ENCODE data around the gene OR5K3. TPM values are rescaled to one million over a fixed set of nuclear protein-coding genes. Genes with fewer than 3 reads are reported as not detected.
A peak's percentile ranks its signal among the peaks of the same experiment; 100 is the strongest.
"Not testable (repeated sequence)": the region's sequence is repeated elsewhere in the genome, so short reads cannot be mapped to it uniquely, and the experiment has no call there.

OR5K3 gene, protein sequence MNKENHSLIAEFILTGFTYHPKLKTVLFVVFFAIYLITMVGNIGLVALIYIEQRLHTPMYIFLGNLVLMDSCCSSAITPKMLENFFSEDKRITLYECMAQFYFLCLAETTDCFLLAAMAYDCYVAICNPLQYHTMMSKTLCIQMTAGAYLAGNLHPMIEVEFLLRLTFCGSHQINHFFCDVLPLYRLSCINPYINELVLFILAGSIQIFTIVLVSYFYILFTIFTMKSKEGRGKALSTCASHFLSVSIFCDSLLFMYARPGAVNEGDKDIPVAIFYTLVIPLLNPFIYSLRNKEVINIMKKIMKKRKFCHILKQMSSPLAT
- polyA plus RNA-seq (ENCODE audit: insufficient read length in 4 of 4), result not detected

DNA sequence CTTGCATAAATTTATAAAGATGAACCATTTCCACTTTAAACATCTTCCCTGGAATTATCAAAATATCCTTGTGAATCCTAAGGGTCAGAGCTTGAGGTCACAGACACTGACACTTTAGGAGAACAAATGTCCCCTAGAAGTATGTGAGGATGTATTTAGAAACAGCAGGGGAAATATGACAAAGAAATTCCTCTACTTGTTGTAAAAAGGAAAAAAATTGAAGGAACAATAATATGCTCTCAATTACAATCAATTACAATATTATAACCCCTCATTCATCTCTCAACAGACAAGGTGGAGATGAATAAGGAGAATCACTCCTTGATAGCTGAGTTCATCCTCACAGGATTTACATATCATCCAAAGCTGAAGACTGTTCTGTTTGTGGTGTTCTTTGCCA lies at the start of gene OR5K3:
Gene OR5K3 (plus strand): TSS at position 301 of the 400 bp plus-strand sequence. CDS start 0 bp downstream, at position 301.
- no peak for DNase-seq (ENCODE audit: low read depth in 4 of 4, low spot score in 2 of 4)

DNA sequence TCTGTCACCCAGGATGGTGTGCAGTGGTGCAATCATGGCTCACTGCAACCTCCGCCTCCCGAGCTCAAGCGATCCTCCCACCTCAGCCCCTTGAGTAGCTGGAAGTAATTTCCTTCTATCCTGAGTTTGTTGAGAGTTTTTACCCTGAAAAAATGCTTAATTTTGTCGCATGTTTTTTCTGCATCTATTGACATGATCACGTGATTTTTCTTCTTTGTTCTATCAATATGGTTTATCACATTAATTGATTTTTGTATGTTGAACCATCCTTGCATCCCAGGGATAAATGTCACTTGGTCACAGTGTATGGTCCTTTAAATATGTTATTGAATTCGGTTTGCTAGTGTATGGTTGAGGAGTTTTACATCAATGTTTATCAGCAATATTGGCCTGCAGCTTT lies 48.7 kb upstream of the OR5K3 start:
- no peak for DNase-seq (ENCODE audit: low read depth in 4 of 4, low spot score in 2 of 4)

DNA sequence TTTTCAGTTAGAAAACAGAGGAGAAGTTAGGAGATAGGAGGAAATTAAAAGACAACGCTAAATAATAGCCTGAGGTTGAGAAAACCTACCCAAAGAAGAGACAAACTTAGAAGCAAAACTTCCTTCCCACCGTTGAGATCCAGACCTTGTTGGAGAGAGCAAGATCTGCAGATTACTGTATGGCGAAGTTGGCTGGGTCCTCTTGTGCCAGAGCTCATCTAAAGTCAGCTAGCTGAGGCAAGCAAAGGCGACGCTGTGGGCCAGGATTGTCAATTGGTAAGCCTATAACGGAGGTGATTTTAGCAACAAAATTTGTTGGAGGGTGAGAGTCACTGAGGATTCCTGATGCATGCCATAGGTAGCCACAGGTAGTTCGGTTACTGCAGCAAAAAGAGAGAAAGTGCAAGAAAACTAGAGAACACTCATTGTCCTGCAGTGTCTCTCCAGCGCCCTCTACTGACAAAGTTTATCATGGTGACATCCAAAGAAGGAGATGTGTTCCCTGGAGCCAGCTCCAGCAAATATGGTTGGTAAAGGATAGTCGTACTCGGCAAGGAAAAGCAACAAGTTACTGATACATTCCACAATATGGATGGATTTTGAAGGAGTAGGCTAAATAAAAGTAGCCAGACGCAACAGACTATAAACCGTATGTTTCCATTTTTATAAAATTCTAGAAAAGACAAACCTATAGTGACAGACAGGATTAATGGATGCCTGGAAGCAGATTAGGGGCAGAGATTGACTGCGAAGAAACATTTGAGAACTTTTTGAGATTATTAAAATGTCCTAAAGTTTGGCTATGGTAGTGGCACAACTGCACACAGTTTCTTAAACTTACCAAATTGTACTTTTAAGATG lies 46.6 kb upstream of the OR5K3 start:
- DNase-seq (ENCODE audit: low read depth in 4 of 4, low spot score in 2 of 4), result peak in 1 of 4 donors; percentile 33

DNA sequence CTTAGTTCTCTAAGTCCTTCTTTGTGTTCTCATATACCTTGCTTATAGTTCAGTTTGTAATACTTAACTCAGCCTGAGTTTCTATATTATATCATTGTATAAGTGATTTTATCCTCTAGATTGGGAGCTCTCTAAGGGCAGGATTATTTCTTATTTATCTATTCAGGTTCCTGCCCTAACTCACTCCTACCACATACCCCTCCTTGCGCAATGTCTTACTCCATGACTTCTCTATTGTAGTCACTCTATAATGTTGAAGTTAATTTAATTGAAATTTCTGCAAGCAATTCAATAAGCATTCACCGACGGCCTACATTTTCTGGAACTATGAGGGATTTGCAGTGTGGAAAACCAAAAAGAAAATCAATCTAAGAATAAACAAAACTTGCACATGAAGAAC lies 40.4 kb upstream of the OR5K3 start:
- no peak for DNase-seq (ENCODE audit: low read depth in 4 of 4, low spot score in 2 of 4)

DNA sequence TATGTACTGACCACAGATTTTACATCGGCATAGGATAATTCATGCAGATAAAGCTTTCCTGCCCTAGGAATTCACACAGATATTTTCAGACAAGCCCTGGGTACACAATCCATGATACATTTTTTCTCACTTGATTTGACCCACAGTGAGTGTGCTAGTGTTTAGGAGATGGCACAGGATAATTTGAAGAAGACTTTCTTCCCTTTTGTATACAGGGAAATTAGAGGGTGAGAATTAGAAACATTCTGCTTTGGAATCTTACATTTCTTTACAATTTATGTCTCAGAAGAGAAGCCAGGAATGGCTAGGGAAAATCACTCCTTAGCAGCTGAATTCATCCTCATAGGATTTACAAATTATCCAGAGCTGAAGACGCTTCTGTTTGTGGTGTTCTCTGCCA lies 36.9 kb upstream of the OR5K3 start, which contains the start of gene OR5K4:
Gene OR5K4 (plus strand): TSS at position 301 of the 400 bp plus-strand sequence. CDS start 0 bp downstream, at position 301.
- DNase-seq (ENCODE audit: low read depth in 4 of 4, low spot score in 2 of 4), result no peak

DNA sequence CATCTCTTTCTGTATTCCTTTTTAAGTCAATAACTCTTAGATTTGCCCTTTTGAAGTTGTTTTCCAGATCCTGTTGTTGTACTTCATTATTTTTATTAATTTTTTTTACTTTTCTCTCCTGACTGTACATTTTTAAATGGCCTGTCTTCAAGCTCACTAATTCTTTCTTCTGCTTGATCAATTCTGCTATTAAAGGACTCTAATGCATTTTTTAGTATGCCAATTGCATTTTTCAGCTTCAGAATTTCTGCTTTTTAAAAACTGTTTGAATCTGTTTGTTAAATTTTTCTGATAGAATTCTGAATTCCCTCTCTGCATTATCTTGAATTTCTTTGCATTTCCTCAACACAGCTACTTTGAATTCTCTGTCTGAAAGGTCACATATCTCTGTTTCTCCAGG lies 31.2 kb upstream of the OR5K3 start:
- no peak for DNase-seq (ENCODE audit: low read depth in 4 of 4, low spot score in 2 of 4)

DNA sequence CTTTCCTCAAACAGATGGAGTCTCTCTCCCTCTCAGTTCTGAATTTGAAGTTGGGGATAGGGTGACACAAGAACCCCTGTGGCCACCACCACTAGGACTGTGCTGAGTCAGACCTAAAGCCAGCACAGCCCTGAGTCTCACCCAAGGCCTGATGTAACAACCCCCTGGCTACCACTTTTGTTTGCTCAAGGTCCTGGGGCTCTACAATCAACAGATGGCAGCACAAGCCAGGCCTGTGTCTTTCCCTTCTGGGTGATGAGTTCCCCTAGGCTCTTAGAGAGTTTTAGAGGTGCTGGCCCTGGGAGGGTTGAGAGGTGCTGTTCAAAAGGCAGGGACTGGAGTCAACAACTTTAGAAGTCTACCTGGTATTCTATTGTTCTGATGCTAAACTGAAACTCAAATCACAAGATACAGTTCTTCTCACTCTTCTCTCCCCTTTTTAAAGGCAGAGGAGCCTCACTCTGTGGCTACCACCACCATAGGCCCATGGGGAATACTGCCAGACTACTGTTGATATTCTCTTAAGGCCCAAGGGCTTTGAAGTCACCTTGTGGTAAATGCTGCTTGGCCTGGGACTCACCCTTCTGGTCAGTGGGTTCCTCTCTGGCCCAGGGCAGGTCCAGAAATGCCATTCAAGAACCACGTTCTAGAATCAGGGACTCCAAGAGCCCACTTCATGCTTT lies 30.3 kb upstream of the OR5K3 start:
- DNase-seq (ENCODE audit: low read depth in 4 of 4, low spot score in 2 of 4), result no peak

DNA sequence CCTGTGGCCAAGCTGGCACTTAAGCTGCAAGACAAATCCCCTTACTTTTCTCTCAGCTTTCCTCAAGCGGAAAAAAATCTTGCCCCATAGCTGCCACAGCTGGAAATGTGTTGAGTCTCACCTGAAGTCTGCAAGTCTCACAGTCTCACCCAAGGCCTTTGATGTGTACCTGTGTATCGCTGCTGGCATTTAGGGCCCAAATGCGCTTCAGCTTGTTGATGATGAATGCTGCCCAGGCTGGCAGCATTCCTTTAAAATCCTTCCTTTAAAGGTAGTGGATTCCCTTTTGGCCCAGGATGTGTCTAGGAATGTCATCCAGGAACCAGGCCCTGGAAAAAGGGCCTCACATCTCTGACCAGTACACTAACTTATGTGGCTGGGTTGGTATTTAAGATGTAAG lies 29.8 kb upstream of the OR5K3 start:
- DNase-seq (ENCODE audit: low read depth in 4 of 4, low spot score in 2 of 4), result no peak

DNA sequence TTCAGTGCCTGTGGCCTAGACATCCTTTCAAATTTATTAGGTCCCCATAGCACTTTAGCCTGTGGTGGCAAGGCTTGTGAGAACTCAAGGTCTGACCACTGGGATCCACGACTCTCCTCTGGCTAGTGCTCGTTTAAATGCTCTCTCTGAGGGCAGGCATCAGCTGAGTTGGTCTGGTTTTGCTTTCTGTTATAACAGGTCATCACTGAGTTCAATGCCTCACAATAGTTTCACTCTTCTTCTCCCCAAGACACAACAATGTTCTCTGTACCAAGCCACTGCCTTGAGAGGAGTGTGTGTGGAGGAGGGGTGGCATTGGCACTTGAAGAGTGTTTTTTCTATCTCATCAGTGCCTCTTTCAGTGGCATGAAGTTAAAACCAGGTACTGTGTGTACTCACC lies 29.2 kb upstream of the OR5K3 start:
- no peak for DNase-seq (ENCODE audit: low read depth in 4 of 4, low spot score in 2 of 4)

DNA sequence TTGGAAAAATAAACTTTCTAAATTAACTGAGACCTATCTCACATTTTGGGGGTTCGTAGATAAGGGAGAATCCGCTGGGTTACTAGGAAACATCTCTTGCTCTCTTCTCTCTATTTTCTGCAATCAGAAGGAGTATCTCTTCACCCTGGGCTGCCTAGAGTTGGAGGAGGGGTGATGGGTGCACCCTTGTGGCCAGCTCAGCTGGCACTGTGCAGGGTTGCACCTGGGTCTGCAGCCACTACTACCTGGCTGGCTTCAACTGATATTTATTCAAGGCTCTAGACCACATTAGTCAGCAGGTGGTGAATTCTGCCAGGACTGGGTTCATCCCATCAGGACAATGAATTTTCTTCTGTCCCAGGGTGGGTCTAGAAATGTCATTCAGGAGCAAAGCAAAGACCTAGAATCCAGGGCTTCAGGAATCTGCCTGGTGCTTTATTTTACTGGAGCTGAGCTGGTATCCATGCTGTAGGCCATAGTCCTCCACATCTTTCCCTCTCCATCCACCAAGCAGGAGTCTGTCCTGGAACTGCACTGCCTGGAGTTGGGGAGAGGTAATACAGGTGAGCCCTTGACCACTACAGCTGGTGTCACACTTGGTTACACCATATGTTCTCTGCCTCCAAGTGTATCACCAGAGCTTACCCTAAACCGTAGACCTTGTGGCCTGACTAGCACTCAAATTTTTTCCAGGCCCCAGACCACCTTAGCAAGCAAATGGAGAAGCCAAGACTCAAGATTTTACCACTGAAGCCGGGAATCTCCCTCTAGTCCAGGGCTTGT lies 22.8 kb upstream of the OR5K3 start:
- no peak for DNase-seq (ENCODE audit: low read depth in 4 of 4, low spot score in 2 of 4)

DNA sequence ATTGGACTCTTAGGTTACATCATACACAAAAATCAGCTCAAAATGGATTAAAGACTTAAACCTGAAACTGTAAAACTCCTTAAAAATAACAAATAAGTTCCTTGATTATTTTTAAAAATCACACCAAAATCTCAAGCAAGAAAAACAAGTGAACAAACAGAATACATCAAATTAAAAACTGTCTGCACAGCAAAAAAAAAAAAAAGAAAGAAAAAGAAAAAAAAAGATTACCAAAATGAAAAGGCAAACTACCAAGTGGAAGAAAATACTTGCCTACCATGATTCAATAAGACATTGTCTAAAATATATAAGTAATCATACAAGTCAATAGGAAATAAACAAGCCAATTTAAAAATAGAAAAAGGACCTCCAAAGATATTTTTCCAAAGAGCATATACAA lies 19.3 kb upstream of the OR5K3 start:
- no peak for DNase-seq (ENCODE audit: low read depth in 4 of 4, low spot score in 2 of 4)

DNA sequence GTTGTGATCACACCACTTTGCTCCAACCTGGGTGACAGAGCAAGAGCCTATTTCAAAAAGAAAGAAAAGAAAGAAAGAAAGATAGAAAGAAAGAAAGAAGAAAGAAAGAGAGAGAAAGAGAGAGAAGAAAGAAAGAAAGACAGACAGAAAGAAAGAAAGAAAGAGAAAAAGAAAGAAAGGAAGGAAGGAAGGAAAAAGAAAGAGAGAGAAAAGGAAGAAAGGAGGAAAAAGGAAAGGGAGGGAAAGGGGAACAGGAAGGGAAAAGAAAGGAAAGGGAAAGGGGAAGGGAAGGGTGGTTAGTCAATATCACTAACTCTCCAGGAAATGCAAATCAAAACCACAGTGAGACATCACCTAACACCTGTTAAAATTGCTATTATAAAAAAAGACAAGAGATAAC lies 18.6 kb upstream of the OR5K3 start:
- DNase-seq (ENCODE audit: low read depth in 4 of 4, low spot score in 2 of 4), result no peak

DNA sequence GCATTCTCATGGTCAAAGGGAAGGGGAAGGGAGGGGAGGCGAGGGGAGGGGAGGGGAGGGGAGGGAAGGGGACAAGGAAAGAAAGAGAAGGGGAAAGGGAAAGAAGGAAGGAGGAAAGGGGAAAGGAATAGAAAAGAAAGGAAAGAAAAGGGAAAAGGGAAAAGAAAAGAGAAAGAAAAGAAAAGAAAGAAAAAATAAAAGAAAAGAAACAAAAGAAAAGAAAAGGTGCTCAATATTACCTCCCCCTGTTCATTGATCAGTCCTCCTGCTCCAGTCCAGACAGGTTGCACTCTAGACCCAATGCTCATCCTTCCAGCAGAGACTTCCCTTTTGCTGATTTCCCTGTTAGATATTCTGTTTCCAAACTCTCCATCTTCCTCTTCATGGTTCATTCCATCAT lies 18.0 kb upstream of the OR5K3 start:
- DNase-seq (ENCODE audit: low read depth in 4 of 4, low spot score in 2 of 4), result no peak

DNA sequence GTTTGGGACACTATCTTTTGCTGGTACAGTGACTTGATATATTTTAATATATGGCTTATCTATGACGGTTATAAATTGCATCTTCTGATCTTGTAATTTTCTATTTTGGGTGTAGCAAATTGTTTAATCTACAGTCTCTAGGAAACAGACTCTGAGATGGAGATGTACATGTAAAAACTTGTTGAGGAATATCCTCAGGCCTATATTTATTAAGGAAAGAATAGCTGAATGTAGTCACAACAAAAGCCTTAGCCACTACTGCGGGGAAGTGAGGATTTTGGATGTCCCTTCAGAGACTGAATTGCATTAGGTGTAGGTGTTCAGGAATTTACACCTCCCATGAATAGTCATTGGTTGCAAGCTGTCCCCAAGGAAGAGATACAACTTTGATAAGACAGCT lies 13.8 kb upstream of the OR5K3 start:
- no peak for DNase-seq (ENCODE audit: low read depth in 4 of 4, low spot score in 2 of 4)

DNA sequence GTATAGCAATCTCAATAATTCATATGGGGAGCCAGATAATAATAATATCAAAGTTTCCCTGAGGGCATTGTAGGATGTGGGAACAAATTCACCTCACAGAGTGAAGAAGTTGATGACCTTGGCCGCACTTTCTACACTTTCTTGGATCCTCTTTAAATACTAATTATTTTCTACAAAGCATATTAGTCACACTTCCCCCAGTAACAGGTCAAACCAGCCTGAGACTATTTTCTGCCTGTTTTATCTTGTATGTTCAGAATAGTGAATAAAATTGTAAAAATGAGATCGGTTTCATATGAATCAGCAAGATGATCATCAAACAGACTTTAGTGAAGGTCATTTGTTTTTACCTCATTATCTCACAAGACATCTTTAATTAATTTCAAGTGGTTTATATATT lies 2.3 kb upstream of the OR5K3 start:
- no peak for DNase-seq (ENCODE audit: low read depth in 4 of 4, low spot score in 2 of 4)

DNA sequence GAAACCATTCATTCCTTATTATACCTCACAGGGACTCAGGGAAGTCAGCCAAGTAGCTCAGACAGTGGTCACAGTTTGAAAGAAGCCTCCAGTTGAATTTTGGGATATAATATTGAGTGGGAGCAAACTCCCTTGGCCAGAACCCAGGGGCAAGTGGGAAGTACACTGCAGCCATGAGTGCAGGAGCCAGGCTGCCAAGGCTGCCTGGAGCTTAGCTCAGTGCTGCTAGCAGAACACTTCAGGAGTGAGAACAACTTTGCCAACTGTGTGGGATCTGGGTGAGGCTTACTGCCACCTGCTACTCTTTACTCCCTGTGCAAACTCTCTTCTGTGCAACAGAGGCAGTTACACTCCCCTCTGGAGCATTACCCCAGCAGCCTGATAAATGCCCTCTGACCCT lies 4.6 kb downstream of the OR5K3 start:
- DNase-seq (ENCODE audit: low read depth in 4 of 4, low spot score in 2 of 4), result no peak

DNA sequence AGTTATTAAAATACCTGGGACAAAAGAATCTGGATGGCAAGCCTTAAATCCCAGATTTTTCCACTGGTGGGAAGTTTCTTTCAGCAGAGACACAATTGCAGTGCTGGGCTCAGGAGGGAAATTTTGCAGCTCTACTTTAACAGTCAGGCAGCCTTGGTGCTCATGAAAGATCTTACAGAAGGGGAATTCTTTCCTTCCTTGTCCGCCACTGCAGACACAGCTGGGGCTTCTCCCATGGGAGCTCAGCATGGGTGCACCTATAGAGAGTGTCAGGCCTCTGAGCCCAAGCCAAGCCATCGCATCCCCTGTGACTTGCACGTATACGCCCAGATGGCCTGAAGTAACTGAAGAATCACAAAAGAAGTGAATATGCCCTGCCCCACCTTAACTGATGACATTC lies 6.0 kb downstream of the OR5K3 start:
- not testable (repeated sequence) for DNase-seq (ENCODE audit: low read depth in 4 of 4, low spot score in 2 of 4)

DNA sequence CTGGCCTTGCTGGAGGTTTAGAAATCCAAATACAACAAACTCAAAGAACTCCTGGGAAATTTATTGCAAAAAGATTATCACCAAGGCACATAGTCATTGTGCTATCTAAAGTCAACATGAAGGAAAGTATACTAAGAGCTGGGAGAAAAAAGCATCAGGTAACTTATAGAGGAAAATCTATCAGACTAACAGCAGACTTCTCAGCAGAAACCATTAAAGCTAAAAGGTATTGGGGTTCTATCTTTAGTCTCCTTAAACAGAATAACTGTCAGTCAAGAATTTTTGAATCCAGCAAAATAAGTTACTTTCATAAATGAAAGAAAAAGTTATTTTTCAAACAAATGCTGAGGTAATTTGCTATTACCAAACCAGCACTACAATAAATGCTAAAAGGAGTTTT lies 8.0 kb downstream of the OR5K3 start:
- no peak for DNase-seq (ENCODE audit: low read depth in 4 of 4, low spot score in 2 of 4)

DNA sequence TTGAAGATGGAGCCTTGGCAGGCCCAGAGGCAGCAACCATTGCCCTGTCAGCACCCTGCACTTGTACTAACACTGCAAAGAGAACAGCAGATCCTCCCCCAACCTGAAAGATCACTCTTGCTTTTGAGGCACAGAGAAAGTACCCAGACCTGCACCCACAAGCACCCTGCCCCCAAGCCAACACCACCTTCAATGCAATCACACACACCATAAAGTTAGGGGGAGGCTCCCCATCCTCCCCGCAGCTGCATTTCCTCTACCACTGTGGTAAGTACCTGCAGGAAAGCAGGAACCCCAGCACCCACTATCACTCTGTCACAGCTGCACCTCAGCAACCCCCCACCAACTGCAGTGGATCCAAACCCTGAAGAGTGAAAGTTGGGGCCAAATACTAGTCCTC lies 12.0 kb downstream of the OR5K3 start:
- no peak for DNase-seq (ENCODE audit: low read depth in 4 of 4, low spot score in 2 of 4)

DNA sequence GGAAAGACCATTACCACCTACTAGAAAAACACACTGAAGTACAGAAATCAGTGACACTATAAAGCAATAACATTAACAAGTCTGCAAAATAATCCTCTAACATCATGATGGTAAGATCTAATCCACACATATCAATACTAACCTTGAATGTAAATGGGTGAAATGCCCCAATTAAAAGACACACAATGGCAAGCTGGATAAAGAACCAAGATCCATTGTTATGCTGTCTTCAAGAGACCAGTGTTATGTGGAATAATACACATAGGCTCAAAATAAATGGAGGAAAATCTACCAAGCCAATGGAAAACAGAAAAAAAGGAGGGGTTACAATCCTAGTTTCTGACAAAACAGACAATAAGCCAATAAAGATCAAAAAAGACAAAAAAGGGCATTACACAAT lies 13.5 kb downstream of the OR5K3 start:
- DNase-seq (ENCODE audit: low read depth in 4 of 4, low spot score in 2 of 4), result no peak

DNA sequence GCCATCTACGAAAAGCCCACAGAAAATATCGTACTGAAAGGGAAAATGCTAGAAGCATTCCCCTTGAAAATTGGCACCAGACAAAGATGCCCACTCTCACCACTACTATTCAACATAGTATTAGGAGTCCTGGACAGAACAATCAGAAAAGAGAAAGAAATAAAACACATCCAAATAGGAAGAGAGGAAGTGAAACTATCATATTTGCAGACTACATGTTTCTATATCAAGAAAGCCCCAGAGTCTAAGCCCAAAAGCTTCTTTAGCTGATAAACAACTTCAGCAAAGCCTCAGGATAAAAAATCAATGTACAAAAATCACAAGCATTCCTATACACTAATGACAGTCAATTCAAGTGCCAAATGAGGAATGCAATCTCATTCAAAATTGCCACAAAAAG lies 15.6 kb downstream of the OR5K3 start:
- no peak for DNase-seq (ENCODE audit: low read depth in 4 of 4, low spot score in 2 of 4)

Measured in left renal cortex interstitium (tissue), 4 donors.